ENCODE results near the gene ADAMTS12.

GRCh38 chr5:33817301-33817700 is 74.5 kb downstream of the ADAMTS12 start:
- TF ChIP-seq POLR2AphosphoS5 (IDR thresholded peaks at IDR 0.05; ENCODE audit: control insufficient read depth, insufficient read depth, low read depth, low read length) (no peak), CBFB (CRISPR knock-in tag; IDR thresholded peaks at IDR 0.05) (no peak), RFX5 (IDR thresholded peaks at IDR 0.05; ENCODE audit: low read depth, low read length) (no peak), HDGF (IDR thresholded peaks at IDR 0.05) (no peak)
